Prostate gland (tissue), 2 donors: ENCODE results near the gene KLF6.

Experiments
- CTCF ChIP-seq, 4 experiments: fragments of 200-600 bp in 2 of 4; fragments of 450-650 bp in 2 of 4; sonication (generic) in 2 of 4; IDR thresholded peaks; 1 replicate in 3 of 4; 2 replicates in 1 of 4; pipeline ENCODE4 v1.5.1; 2016 to 2019; ENCODE audit warnings: antibody characterized with exemption in 4 of 4, mild to moderate bottlenecking in 2 of 4, moderate library complexity in 2 of 4
- POLR2A ChIP-seq: fragments of 450-650 bp; IDR thresholded peaks from one replicate; pipeline ENCODE4 v1.6.1; 2016; ENCODE audit warnings: antibody characterized with exemption, mild to moderate bottlenecking

- no peak for TF ChIP-seq CTCF (IDR thresholded peaks at IDR 0.05)
- TF ChIP-seq POLR2A = no peak
Observed at GRCh38 chr10:3790858-3791257, 5.8 kb upstream of the KLF6 start.
